MM.1S (cell line): ENCODE data around the gene SEM1.
"Not testable (repeated sequence)": the region's sequence is repeated elsewhere in the genome, so short reads cannot be mapped to it uniquely, and the experiment has no call there.

Source experiments
- DNase-seq: peaks from one replicate; pipeline ENCODE4 v3.0.0-alpha.2; 2015
- H2AFZ ChIP-seq: fragments of 300-600 bp; sonication (generic); 2 replicates; pipeline ENCODE4 v1.6.0; 2016; ENCODE audit warnings: antibody characterized with exemption, low read length
- H3F3A ChIP-seq: fragments of 300-600 bp; sonication (generic); 2 replicates; pipeline ENCODE4 v1.6.1; 2016; ENCODE audit warnings: mild to moderate bottlenecking, antibody characterized with exemption, low read length, moderate library complexity, mixed read lengths; ENCODE audit not compliant: insufficient read depth
- H3K27ac ChIP-seq: fragments of 300-600 bp; sonication (generic); 2 replicates; pipeline ENCODE4 v1.5.1; 2016; ENCODE audit warnings: mild to moderate bottlenecking, low read length
- H3K27me3 ChIP-seq: fragments of 300-600 bp; sonication (generic); replicated peaks from 2 replicates; pipeline ENCODE4 v1.6.0; 2016; ENCODE audit warnings: low read length; ENCODE audit not compliant: insufficient read depth
- H3K36me3 ChIP-seq: fragments of 300-600 bp; sonication (generic); replicated peaks from 2 replicates; pipeline ENCODE4 v1.6.1; 2016; ENCODE audit warnings: mild to moderate bottlenecking, low read length, mixed read lengths; ENCODE audit not compliant: insufficient read depth
- H3K4me1 ChIP-seq: fragments of 300-600 bp; sonication (generic); 2 replicates; pipeline ENCODE4 v1.6.1; 2016; ENCODE audit warnings: low read length, mixed read lengths
- H3K4me2 ChIP-seq: fragments of 300-600 bp; sonication (generic); 2 replicates; pipeline ENCODE4 v1.6.0; 2016; ENCODE audit warnings: low read depth, low read length
- H3K4me3 ChIP-seq: fragments of 300-600 bp; sonication (generic); 2 replicates; pipeline ENCODE4 v1.5.1; 2016; ENCODE audit warnings: low read length, mixed read lengths
- H3K79me2 ChIP-seq: fragments of 300-600 bp; sonication (generic); 2 replicates; pipeline ENCODE4 v1.6.1; 2016; ENCODE audit warnings: mixed run types, low read length, mixed read lengths
- H3K9ac ChIP-seq: fragments of 300-600 bp; sonication (generic); 2 replicates; pipeline ENCODE4 v1.6.1; 2016; ENCODE audit warnings: low read length, mixed read lengths
- H3K9me2 ChIP-seq: fragments of 300-600 bp; sonication (generic); replicated peaks from 2 replicates; pipeline ENCODE4 v1.6.1; 2016; ENCODE audit warnings: mild to moderate bottlenecking, low read length, mixed read lengths; ENCODE audit not compliant: insufficient read depth
- H3K9me3 ChIP-seq: fragments of 300-600 bp; sonication (generic); replicated peaks from 2 replicates; pipeline ENCODE4 v1.6.1; 2016; ENCODE audit warnings: mild to moderate bottlenecking, low read length, mixed read lengths; ENCODE audit not compliant: insufficient read depth
- H4K20me1 ChIP-seq: fragments of 300-600 bp; sonication (generic); 2 replicates; pipeline ENCODE4 v1.6.1; 2016; ENCODE audit warnings: mild to moderate bottlenecking, low read length, moderate library complexity, mixed read lengths; ENCODE audit not compliant: insufficient read depth
- EZH2 ChIP-seq: fragments of 300-600 bp; sonication (generic); optimal IDR thresholded peaks from 2 replicates; pipeline ENCODE3; 2017; ENCODE audit warnings: low read depth, mild to moderate bottlenecking, antibody characterized with exemption, low read length, mixed read lengths
- EZH2phosphoT487 ChIP-seq: fragments of 300-600 bp; sonication (generic); IDR thresholded peaks from 2 replicates; pipeline ENCODE4 v1.6.1; 2018; ENCODE audit warnings: antibody characterized with exemption, low read length
- TF ChIP-seq, protein P1 (sequence below): fragments of 300-600 bp; sonication (generic); IDR thresholded peaks from 2 replicates; pipeline ENCODE4 v1.5.1; 2016; ENCODE audit warnings: antibody characterized with exemption, low read length, mixed read lengths

SEM1 gene

DNA sequence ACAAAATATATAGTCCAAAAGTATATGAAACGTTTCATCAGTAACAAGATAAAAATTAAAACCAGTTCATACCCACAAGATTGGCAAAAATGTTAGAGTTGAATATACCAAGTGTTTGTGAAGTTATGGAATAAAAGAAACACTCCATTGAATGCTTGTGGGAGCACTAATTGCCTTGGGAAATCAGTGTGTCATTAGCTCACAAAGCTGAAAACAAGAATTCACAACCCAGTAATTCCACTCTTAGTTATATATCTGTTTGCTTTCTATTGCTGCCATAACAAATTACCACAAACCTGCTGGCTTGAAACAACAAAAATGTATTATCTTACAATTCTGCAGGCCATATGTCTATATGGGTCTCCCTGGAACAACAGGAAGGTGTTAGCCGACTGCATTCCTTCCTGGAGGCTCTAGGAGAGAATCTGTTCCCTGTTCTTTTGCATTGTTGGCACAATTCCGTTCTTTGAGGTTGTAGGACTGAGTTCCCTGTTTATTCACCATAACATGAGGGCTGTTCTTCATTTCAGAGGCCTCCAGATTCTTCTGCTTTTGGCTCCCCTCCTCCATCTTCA lies 45.7 kb downstream of the SEM1 start:
- Histone ChIP-seq H3K27ac (no peak overlapping the region), H3K4me1 (peaks cover 14% of the 10 kb centered on the region), H3K9me3 (no peaks in the 10 kb centered on the region), H2AFZ (no peak overlapping the region), H3K4me3 (no peak overlapping the region), H3K4me2 (no peak overlapping the region), H4K20me1 (no peaks in the 10 kb centered on the region), H3K36me3 (no peaks in the 10 kb centered on the region), H3K27me3 (no peaks in the 10 kb centered on the region), H3K79me2 (no peaks in the 10 kb centered on the region), H3K9me2 (no peaks in the 10 kb centered on the region), H3K9ac (no peak overlapping the region), H3F3A (no peaks in the 10 kb centered on the region)
- TF ChIP-seq EZH2phosphoT487 (no peak), EZH2 (no peak)
- TF ChIP-seq, protein P1, sequence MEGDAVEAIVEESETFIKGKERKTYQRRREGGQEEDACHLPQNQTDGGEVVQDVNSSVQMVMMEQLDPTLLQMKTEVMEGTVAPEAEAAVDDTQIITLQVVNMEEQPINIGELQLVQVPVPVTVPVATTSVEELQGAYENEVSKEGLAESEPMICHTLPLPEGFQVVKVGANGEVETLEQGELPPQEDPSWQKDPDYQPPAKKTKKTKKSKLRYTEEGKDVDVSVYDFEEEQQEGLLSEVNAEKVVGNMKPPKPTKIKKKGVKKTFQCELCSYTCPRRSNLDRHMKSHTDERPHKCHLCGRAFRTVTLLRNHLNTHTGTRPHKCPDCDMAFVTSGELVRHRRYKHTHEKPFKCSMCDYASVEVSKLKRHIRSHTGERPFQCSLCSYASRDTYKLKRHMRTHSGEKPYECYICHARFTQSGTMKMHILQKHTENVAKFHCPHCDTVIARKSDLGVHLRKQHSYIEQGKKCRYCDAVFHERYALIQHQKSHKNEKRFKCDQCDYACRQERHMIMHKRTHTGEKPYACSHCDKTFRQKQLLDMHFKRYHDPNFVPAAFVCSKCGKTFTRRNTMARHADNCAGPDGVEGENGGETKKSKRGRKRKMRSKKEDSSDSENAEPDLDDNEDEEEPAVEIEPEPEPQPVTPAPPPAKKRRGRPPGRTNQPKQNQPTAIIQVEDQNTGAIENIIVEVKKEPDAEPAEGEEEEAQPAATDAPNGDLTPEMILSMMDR, result no peak
- no peak for DNase-seq

DNA sequence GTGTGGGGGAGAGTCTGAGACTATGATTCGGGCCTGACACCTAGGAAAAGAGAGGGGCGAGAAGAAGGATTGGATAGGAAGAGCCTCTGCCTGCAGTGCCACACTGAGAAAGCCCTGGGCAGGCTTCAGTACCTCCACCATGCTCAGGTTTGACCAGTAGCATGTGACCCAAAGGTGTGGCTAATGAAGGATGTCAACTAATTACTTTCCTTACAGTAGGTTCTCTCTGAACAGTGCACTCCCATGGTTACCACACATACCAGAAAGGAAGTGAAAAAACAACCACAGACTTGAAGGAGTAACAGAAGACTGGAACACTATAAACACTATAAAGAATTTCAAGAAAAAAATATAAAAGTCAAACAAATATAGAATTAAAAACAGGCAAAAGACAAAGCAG lies 46.2 kb downstream of the SEM1 start:
- no peak overlapping the region for H2AFZ ChIP-seq
- 0 out of 2 replicates have a peak overlapping the region, but pooled peaks have one; percentile 2 for H3K4me2 ChIP-seq
- no peak for TF ChIP-seq EZH2phosphoT487
- TF ChIP-seq, protein P1, result no peak
- no peak for TF ChIP-seq EZH2
- no peak overlapping the region for H3K27ac ChIP-seq
- peak; percentile 75 for DNase-seq
- no peaks in the 10 kb centered on the region for H4K20me1 ChIP-seq
- no peak overlapping the region for H3K9ac ChIP-seq
- H3F3A ChIP-seq, result no peaks in the 10 kb centered on the region
- no peaks in the 10 kb centered on the region for H3K27me3 ChIP-seq
- peaks cover 14% of the 10 kb centered on the region for H3K4me1 ChIP-seq
- no peaks in the 10 kb centered on the region for H3K36me3 ChIP-seq
- no peak overlapping the region for H3K4me3 ChIP-seq
- no peaks in the 10 kb centered on the region for H3K9me3 ChIP-seq
- no peaks in the 10 kb centered on the region for H3K79me2 ChIP-seq
- H3K9me2 ChIP-seq, result no peaks in the 10 kb centered on the region

DNA sequence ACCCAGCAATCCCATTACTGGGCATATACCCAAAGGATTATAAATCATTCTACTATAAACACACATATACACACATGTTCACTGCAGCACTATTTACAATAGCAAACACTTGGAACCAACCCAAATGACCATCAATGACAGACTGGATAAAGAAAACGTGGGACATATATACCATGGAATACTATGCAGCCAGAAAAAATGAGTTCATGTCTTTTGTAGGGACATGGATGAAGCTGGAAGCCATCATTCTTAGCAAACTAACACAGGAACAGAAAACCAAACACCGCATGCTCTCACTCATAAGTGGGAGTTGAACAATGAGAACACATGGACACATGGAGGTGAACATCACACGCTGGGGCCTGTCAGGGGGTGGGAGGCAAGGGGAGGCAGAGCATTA lies 47.5 kb downstream of the SEM1 start:
- not testable (repeated sequence) for H3K4me3 ChIP-seq, H3K27ac ChIP-seq, H3F3A ChIP-seq, H3K36me3 ChIP-seq, H3K9me2 ChIP-seq, DNase-seq, H3K4me2 ChIP-seq, H3K79me2 ChIP-seq, H4K20me1 ChIP-seq, H3K9me3 ChIP-seq, H3K27me3 ChIP-seq, H2AFZ ChIP-seq, H3K9ac ChIP-seq
- H3K4me1 ChIP-seq, result peaks cover 14% of the 10 kb centered on the region

DNA sequence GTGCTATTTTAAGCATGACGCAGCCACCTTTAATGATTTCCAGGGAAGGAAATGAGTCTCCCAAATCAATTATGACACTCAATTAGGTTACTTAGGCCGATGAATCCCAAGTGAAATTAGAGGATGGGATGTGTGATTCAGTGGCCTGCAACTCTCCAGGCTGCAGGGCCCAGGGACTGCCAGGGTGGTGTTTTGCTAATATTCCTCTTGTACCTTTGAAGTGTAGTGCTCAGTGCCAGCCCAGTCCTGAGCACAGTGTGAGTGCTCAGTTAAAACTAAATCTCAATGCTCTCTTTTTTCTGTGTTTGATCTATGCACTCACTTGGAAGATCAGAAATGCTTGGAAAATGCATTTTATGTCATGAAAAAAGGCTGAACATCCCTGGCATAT lies 51.6 kb downstream of the SEM1 start:
- no peaks in the 10 kb centered on the region for H3F3A ChIP-seq
- H3K9ac ChIP-seq, result no peak overlapping the region
- no peaks in the 10 kb centered on the region for H3K9me3 ChIP-seq
- TF ChIP-seq, protein P1, result no peak
- TF ChIP-seq EZH2phosphoT487 (no peak), EZH2 (no peak)
- no peak overlapping the region for H3K27ac ChIP-seq
- H3K4me1 ChIP-seq, result peaks cover under 1% of the 10 kb centered on the region
- H3K4me3 ChIP-seq, result no peak overlapping the region
- H3K9me2 ChIP-seq, result no peaks in the 10 kb centered on the region
- H3K27me3 ChIP-seq, result no peaks in the 10 kb centered on the region
- no peaks in the 10 kb centered on the region for H4K20me1 ChIP-seq
- no peak overlapping the region for H2AFZ ChIP-seq
- DNase-seq, result no peak
- no peaks in the 10 kb centered on the region for H3K36me3 ChIP-seq
- H3K79me2 ChIP-seq, result no peaks in the 10 kb centered on the region
- H3K4me2 ChIP-seq, result no peak overlapping the region
